Activated CD4-positive, alpha-beta memory T cell treated with anti-CD3 and anti-CD28 coated beads for 36 hours (primary cell): ENCODE data around the gene LGALS3. TPM values are rescaled to one million over a fixed set of nuclear protein-coding genes. Genes with fewer than 3 reads are reported as not detected.

Experiments used
- CTCF ChIA-PET: fragments of 350-600 bp; sonication (Branson Sonifier 250); formaldehyde crosslinking; loops from one replicate; lab custom pipeline; 2021; ENCODE audit warnings: antibody characterized with exemption, inconsistent platforms; lab: Charles Lee
- POLR2A ChIA-PET: fragments of 350-600 bp; sonication (Branson Sonifier 250); formaldehyde crosslinking; loops from one replicate; lab custom pipeline; 2021; ENCODE audit warnings: antibody characterized with exemption; lab: Charles Lee
- DNase-seq: peaks from one replicate; pipeline ENCODE4 v3.0.0-alpha.2; 2020
- H3K27ac Mint-ChIP-seq: one replicate; pipeline ENCODE4 v1.8.0; 2021; ENCODE audit warnings: mixed read lengths
- H3K27me3 Mint-ChIP-seq: one replicate; pipeline ENCODE4 v1.8.0; 2021; ENCODE audit warnings: mixed read lengths
- H3K36me3 Mint-ChIP-seq: one replicate; pipeline ENCODE4 v1.8.0; 2021; ENCODE audit warnings: mixed read lengths
- H3K4me1 Mint-ChIP-seq: one replicate; pipeline ENCODE4 v1.8.0; 2021; ENCODE audit warnings: low read depth, mixed read lengths
- H3K4me3 Mint-ChIP-seq: one replicate; pipeline ENCODE4 v1.8.0; 2021; ENCODE audit warnings: mild to moderate bottlenecking, mixed read lengths
- H3K9me3 Mint-ChIP-seq: one replicate; pipeline ENCODE4 v1.8.0; 2021; ENCODE audit warnings: mixed read lengths
- intact Hi-C: fragments of 100-400 bp; cut with micrococcal nuclease; formaldehyde crosslinking; loops from one replicate; pipeline ENCODE4 v1.15.1; 2023
- total RNA-seq, 2 experiments: library from RNA; stranded (reverse); gene quantifications; one replicate each; pipeline ENCODE4 v1.2.3, GENCODE V29; 2021

The LGALS3 gene
- total RNA-seq, 2 experiments from 2014 or later = 12.3 to 14.5 TPM

DNA sequence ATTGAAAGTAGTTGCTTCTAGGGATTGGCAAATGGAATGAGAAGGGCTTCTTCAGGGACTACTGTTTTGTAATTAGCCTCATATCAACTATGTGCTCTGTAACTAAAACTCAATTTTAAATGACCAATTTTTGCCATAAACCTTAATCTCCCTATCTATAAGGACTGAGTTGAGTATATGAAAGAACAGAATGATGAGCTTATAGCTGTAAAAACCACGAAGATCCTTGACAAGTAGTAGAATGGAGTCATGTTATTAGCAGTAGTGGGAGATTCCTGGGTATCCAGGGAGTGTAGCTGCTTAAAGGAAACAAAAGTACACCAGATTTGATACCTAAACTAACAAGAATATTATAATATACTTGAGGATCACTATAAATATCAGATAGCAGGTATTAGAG, 28.0 kb downstream of the LGALS3 start:
- Mint-ChIP-seq H3K4me3 (no peak overlapping the region), H3K9me3 (no peaks in the 10 kb centered on the region), H3K27me3 (no peaks in the 10 kb centered on the region), H3K4me1 (peaks cover 8% of the 10 kb centered on the region), H3K36me3 (peaks cover 29% of the 10 kb centered on the region), H3K27ac (no peak overlapping the region)
- no peak for DNase-seq
- POLR2A ChIA-PET = interaction anchor here (0.6 to 1.1 kb wide), 2 partner anchors 12 to 59 kb away, joined by 4 read pairs; no protein-coding TSS in a partner anchor
- CTCF ChIA-PET = interaction anchor here (1.0 to 4.9 kb wide), 3 partner anchors 10 to 106 kb away, joined by 4 to 81 read pairs (median 6); partner anchors contain the start of gene MAPK1IP1L
- intact Hi-C loops = no loop called here

DNA sequence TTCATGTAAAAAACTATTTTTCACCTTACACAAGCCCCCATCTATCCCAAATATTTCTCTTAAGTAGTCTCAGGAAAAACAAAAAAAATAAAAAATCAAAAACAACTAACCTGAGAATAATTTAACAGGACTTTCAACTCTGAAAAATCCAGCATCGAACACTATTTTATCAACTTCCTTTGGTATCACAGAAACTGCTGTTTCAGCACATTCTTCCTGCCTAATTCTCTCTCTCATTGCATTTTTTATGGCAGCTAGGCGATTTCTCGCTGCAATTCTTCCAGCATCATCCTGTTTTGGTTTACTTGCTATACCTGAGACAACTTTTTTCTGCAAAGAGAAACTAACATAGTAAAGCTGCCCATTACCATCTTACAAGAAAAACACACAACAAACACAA, 29.4 kb downstream of the LGALS3 start:
- ChIA-PET POLR2A (no interaction called here), CTCF (interaction anchor here (1.4 to 4.9 kb wide), 2 partner anchors 70 to 107 kb away, joined by 4 to 81 read pairs; partner anchors contain the start of gene MAPK1IP1L)
- no peak for DNase-seq
- H3K36me3 Mint-ChIP-seq = peaks cover 27% of the 10 kb centered on the region
- no peaks in the 10 kb centered on the region for H3K9me3 Mint-ChIP-seq
- H3K4me3 Mint-ChIP-seq = no peak overlapping the region
- intact Hi-C loops = no loop called here
- no peak overlapping the region for H3K27ac Mint-ChIP-seq
- H3K27me3 Mint-ChIP-seq = no peaks in the 10 kb centered on the region
- H3K4me1 Mint-ChIP-seq = peaks cover 8% of the 10 kb centered on the region

DNA sequence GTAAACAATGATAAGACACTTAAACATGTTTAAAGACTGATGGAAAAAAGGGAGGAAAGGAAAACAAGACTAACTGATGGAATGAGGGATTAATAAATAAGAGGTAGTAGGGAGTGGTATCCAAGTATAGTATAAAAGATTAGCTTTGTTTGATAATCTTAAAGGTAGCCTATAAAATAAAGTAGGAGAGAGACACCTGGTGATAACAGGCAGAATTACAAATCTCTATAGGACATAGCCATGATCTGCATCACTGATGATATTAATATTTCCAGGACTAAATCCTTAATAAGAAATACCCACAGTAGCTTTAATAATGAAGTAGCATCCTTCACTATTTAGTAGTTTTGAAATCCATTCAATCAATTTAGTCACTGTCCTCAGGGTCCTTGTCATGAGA, 31.9 kb downstream of the LGALS3 start:
- CTCF ChIA-PET = interaction anchor here (0.5 to 4.9 kb wide), 21 partner anchors 8 to 274 kb away, joined by 3 to 81 read pairs (median 3); partner anchors contain the start of genes LGALS3, MAPK1IP1L, SOCS4 and WDHD1
- H3K27ac Mint-ChIP-seq = no peak overlapping the region

DNA sequence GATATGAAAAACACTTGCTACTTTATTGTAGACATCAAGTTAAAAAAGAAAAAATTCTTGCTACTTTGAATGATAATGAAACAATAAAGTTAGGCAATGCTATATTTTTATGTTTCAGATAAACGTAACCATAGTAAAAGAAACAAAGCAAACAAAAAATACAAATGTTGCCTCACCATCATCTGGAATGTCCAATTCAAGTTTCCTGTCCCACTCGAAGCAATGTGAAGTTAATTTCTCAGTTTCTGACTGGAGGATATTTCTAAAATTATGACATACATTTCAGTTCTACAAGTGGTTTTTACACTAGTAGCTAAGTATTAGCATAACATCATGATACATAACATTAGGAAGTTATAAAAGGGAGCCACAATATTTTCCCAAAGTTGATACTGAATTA, 41.5 kb downstream of the LGALS3 start:
- H3K9me3 Mint-ChIP-seq = no peaks in the 10 kb centered on the region

More for the DNA sequence above, 31.9 kb downstream of the LGALS3 start:
- POLR2A ChIA-PET = interaction anchor here (2.7 kb wide), 1 partner anchor 110 kb away, joined by 7 read pairs; the partner anchor contains the start of gene MAPK1IP1L
- Mint-ChIP-seq H3K9me3 (no peaks in the 10 kb centered on the region), H3K36me3 (peaks cover 20% of the 10 kb centered on the region), H3K27me3 (no peaks in the 10 kb centered on the region), H3K4me3 (no peak overlapping the region), H3K4me1 (peaks cover 11% of the 10 kb centered on the region)
- intact Hi-C loops = loop anchor here (1.0 kb wide), 1 partner anchor 72 kb away; no protein-coding TSS in a partner anchor
- DNase-seq = no peak

DNA sequence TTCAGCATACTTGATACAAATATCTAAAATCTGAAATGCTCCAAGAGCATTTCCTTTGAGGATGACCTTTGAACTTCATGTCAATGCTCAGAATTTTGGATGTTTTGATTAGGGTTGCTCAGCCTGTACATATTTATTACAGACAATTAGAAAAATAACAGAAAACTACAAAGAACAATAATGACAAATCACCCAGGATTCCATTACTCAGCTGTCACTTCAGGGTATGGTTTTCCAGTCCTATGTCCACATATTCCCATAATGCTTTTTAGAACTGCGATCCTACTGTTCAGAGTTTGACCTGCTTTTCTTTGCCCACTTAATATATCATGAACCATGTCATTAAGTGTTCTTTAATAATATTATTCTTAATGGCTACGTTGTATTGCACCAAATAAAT, 51.0 kb downstream of the LGALS3 start:
- ChIA-PET POLR2A (no interaction called here), CTCF (no interaction called here)
- Mint-ChIP-seq H3K36me3 (peaks cover 22% of the 10 kb centered on the region), H3K4me1 (peaks cover 9% of the 10 kb centered on the region), H3K27ac (no peak overlapping the region), H3K4me3 (no peak overlapping the region), H3K27me3 (no peaks in the 10 kb centered on the region), H3K9me3 (no peaks in the 10 kb centered on the region)
- intact Hi-C loops = no loop called here
- DNase-seq = no peak

More for the DNA sequence above, 41.5 kb downstream of the LGALS3 start:
- H3K27ac Mint-ChIP-seq = no peak overlapping the region
- peaks cover 20% of the 10 kb centered on the region for H3K36me3 Mint-ChIP-seq
- H3K27me3 Mint-ChIP-seq = no peaks in the 10 kb centered on the region
- no peaks in the 10 kb centered on the region for H3K4me1 Mint-ChIP-seq
- no peak for DNase-seq
- intact Hi-C loops = no loop called here
- CTCF ChIA-PET = interaction anchor here (0.6 to 1.7 kb wide), 2 partner anchors 10 to 189 kb away, joined by 3 to 7 read pairs; no protein-coding TSS in a partner anchor
- H3K4me3 Mint-ChIP-seq = no peak overlapping the region
- POLR2A ChIA-PET = no interaction called here

DNA sequence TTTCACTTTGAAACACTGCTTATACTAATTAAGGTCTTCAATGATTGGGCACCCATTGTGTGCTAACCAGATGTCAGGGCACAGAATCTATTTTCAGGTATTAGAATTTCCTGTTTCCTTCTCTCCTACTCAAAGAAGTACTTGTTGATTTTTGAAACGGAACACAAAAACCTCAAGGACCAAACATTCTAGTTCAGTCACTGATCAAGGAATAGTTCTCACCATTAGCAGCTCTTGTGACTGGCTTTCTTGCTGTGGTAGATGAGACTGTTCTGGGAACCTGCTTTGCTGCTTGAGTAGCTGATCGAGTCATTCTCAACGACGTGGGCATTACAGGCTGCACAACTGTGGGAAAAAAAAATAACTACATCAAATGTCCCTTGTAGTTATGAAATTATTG, 51.4 kb downstream of the LGALS3 start:
- no peak overlapping the region for H3K4me3 Mint-ChIP-seq
- no peaks in the 10 kb centered on the region for H3K27me3 Mint-ChIP-seq
- CTCF ChIA-PET = interaction anchor here (0.7 kb wide), 1 partner anchor 553 kb away, joined by 3 read pairs; no protein-coding TSS in a partner anchor
- peaks cover 9% of the 10 kb centered on the region for H3K4me1 Mint-ChIP-seq
- peaks cover 22% of the 10 kb centered on the region for H3K36me3 Mint-ChIP-seq
- intact Hi-C loops = no loop called here
- no peak for DNase-seq
- H3K27ac Mint-ChIP-seq = no peak overlapping the region
- no peaks in the 10 kb centered on the region for H3K9me3 Mint-ChIP-seq
- POLR2A ChIA-PET = no interaction called here

DNA sequence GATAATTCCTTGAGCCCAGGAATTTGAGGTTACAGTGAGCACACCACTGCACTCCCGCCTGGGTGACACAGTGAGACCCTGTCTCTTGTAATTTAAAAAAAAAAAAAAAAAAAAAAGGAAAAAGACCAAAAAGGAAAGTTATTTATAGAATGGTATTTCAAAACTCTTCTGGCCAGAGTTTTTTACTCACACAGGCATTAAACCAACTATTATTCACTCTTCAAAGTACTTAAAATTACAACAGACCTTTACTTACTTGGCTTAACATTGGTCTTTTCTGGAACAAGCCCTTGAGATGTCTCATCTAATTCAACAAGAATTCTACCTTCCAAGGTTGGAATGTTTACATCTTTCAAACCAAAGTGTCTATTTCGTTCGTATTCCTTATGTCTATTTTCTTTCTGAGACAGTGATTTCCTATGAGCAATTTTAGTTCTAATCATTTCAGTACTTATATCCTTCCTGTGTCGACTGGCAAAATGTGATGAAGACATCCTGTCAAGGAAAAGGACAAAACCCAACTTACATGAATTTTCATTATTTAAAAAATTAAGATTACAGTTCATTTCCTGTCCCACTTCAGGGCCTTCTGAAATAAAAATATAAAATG, 59.7 kb downstream of the LGALS3 start:
- DNase-seq = no peak
- Mint-ChIP-seq H3K4me3 (no peak overlapping the region), H3K27me3 (no peaks in the 10 kb centered on the region), H3K4me1 (peaks cover 27% of the 10 kb centered on the region), H3K9me3 (no peaks in the 10 kb centered on the region), H3K27ac (no peak overlapping the region), H3K36me3 (peaks cover 3% of the 10 kb centered on the region)
- intact Hi-C loops = no loop called here
- ChIA-PET POLR2A (no interaction called here), CTCF (no interaction called here)

DNA sequence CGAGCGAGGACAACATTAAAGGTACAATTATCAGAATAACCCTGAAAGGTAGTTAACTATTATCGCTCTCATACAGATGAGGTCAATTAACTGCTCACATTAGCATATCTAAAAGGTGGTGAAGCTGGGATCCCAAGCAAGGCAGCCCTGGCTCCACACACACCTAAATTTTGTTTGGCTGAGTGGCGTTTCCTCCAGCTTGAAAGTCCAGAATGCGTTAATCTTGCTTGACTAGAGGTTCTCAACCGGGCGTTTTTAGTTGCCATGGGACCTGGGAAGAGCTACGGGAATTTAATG, 61.8 kb downstream of the LGALS3 start:
- H3K36me3 Mint-ChIP-seq = peaks cover 3% of the 10 kb centered on the region
- intact Hi-C loops = loop anchor here (1.0 to 2.0 kb wide), 3 partner anchors 22 to 164 kb away; partner anchors contain the start of genes SOCS4 and WDHD1
- ChIA-PET POLR2A (interaction anchor here (0.6 to 1.8 kb wide), 3 partner anchors 122 to 164 kb away, joined by 3 to 9 read pairs (median 8); partner anchors contain the start of genes MAPK1IP1L, SOCS4 and WDHD1), CTCF (interaction anchor here (0.7 to 1.4 kb wide), 4 partner anchors 22 to 163 kb away, joined by 3 to 7 read pairs (median 4); no protein-coding TSS in a partner anchor)
- H3K4me1 Mint-ChIP-seq = peaks cover 27% of the 10 kb centered on the region
- no peaks in the 10 kb centered on the region for H3K27me3 Mint-ChIP-seq
- DNase-seq = no peak
- H3K4me3 Mint-ChIP-seq = peak overlapping the region; percentile 89
- H3K9me3 Mint-ChIP-seq = no peaks in the 10 kb centered on the region
- H3K27ac Mint-ChIP-seq = peak overlapping the region; percentile 79

DNA sequence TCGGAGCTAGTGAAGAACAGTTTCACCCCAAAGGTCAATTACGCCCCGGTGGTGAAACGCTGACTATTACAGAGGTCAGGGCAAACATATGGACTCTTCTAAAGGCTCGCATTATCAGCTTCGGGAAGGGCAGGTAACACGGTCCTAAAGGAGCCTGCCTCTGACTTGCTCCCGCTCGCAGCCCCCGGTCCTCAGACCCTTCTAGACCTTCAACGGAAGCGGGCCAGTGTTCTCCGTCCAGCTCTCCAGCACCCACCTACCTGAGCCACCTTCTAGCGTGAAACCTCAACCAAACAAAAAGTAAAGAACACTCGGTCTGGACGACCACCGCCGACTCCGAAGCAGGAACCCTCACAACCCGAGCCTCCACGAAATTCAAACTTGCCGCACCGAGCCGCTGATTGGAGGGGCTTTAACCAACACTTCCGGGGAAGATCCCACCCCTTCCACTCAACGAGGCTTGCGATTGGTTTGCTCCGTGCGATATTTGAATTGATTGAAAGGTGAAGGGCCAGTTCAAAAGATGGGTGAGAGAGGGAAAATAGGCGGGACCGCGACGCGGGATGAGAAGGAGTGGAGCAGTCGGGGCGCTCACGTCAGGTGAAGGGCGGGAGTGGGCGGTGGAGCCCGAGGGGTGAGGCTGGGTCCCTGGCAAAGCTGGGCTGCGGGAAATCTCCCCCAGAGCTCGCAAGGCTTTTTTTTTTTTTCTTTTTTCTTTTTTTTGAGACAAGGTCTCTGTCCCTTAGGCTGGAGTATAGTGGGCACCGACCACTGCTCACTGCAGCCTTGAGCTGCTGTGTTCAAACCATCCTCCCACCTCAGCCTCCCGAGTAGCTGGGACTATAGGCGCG, 62.4 kb downstream of the LGALS3 start, which contains the start of gene DLGAP5:
TSS of gene DLGAP5 (minus strand) at position 383 of the 851 bp plus-strand sequence. CDS start 2,406 bp downstream, outside the sequence.
- intact Hi-C loops = loop anchor here (1.0 to 2.0 kb wide), 3 partner anchors 21 to 164 kb away; partner anchors contain the start of genes SOCS4 and WDHD1
- CTCF ChIA-PET = interaction anchor here (0.6 to 2.1 kb wide), 7 partner anchors 22 to 1284 kb away, joined by 3 to 7 read pairs (median 4); partner anchors contain the start of genes FBXO34, SOCS4 and WDHD1
- peaks cover 2% of the 10 kb centered on the region for H3K36me3 Mint-ChIP-seq

DNA sequence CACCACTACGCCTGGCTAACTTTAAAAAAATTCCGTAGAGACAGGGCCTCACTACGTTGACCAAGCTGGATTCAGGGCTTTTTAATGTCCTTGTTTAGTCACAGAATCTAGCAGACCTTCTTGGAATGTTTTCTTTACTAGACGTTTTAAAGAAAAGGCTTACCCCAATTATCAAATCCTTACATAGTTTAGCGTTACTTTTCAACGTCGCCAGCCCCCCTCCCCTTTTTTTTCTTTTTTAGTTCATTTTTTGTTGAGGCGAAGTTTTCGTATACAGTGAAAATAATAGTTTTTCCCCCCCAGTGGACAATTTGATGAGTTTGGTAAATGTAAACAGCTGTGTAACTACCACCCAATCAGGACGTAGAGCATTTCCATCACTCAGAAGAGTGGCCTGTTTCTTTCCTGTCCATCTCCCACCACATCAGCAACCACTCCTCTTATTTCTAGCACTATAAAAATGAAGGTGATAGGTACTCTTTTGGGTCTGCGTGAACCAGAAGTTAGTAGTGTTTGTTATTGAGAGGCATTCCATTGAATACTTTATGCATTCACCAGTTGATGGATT, 63.1 kb downstream of the LGALS3 start:
- Mint-ChIP-seq H3K27ac (peak overlapping the region; percentile 47), H3K4me1 (peaks cover 27% of the 10 kb centered on the region), H3K27me3 (no peaks in the 10 kb centered on the region), H3K36me3 (no peaks in the 10 kb centered on the region), H3K4me3 (peak overlapping the region; percentile 89), H3K9me3 (no peaks in the 10 kb centered on the region)
- CTCF ChIA-PET = interaction anchor here (0.6 to 2.1 kb wide), 4 partner anchors 53 to 1284 kb away, joined by 3 to 7 read pairs (median 6); partner anchors contain the start of genes FBXO34, SOCS4 and WDHD1
- intact Hi-C loops = no loop called here
- no peak for DNase-seq
- POLR2A ChIA-PET = interaction anchor here (0.6 to 1.8 kb wide), 3 partner anchors 140 to 201 kb away, joined by 4 to 9 read pairs (median 8); partner anchors contain the start of genes MAPK1IP1L, SOCS4 and WDHD1

More for the DNA sequence above, 62.4 kb downstream of the LGALS3 start, which contains the start of gene DLGAP5:
- Mint-ChIP-seq H3K4me1 (peaks cover 27% of the 10 kb centered on the region), H3K27me3 (no peaks in the 10 kb centered on the region), H3K4me3 (peak within 1 kb of the TSS; percentile 89), H3K27ac (peak within 1 kb of the TSS; percentile 79), H3K9me3 (no peaks in the 10 kb centered on the region)
- POLR2A ChIA-PET = interaction anchor here (0.6 to 1.8 kb wide), 5 partner anchors 89 to 202 kb away, joined by 3 to 9 read pairs (median 4); partner anchors contain the start of genes MAPK1IP1L, SOCS4 and WDHD1
- peak; percentile 96 for DNase-seq
